DND-41 (cell line): Measurements from ENCODE around the gene HTRA3.

Source experiments
- ATAC-seq: fragments of 200-7000 bp; cut with Tn5 transposase; 3 replicates; pipeline ENCODE4 v1.9.1; 2021; ENCODE audit warnings: low read depth; ENCODE audit not compliant: insufficient read depth
- DNase-seq: peaks from one replicate; pipeline ENCODE4 v3.0.0-alpha.2; 2020
- H2AFZ ChIP-seq: 2 replicates; pipeline ENCODE4 v1.6.0; 2012; ENCODE audit warnings: low read depth, low read length
- H3K27ac ChIP-seq: 2 replicates; pipeline ENCODE4 v1.5.1; 2012; ENCODE audit warnings: low read length, inconsistent platforms
- H3K27me3 ChIP-seq: fragments of 200-600 bp; sonication (generic); 2 replicates; pipeline ENCODE4 v1.6.0; 2012; ENCODE audit warnings: low read length, mild to moderate bottlenecking, inconsistent platforms; ENCODE audit not compliant: insufficient read depth, poor library complexity
- H3K36me3 ChIP-seq: 2 replicates; pipeline ENCODE4 v1.5.1; 2012; ENCODE audit warnings: low read length, inconsistent platforms; ENCODE audit not compliant: insufficient read depth
- H3K4me1 ChIP-seq: 2 replicates; pipeline ENCODE4 v1.5.1; 2012; ENCODE audit warnings: mild to moderate bottlenecking, low read length; ENCODE audit not compliant: insufficient read depth
- H3K4me2 ChIP-seq: 2 replicates; pipeline ENCODE4 v1.6.0; 2012; ENCODE audit warnings: mild to moderate bottlenecking, moderate library complexity, low read length, inconsistent platforms; ENCODE audit not compliant: insufficient read depth
- H3K4me3 ChIP-seq, 2 experiments: fragments of 200-600 bp in 1 of 2; shearing (Covaris generic) in 1 of 2; 2 replicates each; pipeline ENCODE4 v1.5.1; 2012 to 2016; ENCODE audit warnings: inconsistent platforms in 2 of 2, low read length in 2 of 2, mild to moderate bottlenecking in 2 of 2, low read depth in 1 of 2, moderate library complexity in 1 of 2
- H3K79me2 ChIP-seq: 2 replicates; pipeline ENCODE4 v1.6.0; 2012; ENCODE audit warnings: low read length, inconsistent platforms; ENCODE audit not compliant: insufficient read depth
- H3K9ac ChIP-seq: 2 replicates; pipeline ENCODE4 v1.6.0; 2012; ENCODE audit warnings: low read depth, mild to moderate bottlenecking, inconsistent platforms, low read length, moderate library complexity
- H3K9me3 ChIP-seq: 2 replicates; pipeline ENCODE4 v1.5.1; 2012; ENCODE audit warnings: low read length, moderate library complexity, mild to moderate bottlenecking, inconsistent platforms; ENCODE audit not compliant: insufficient read depth, severe bottlenecking
- H4K20me1 ChIP-seq: 2 replicates; pipeline ENCODE4 v1.6.0; 2012; ENCODE audit warnings: low read length; ENCODE audit not compliant: insufficient read depth
- CTCF ChIP-seq: IDR thresholded peaks from 2 replicates; pipeline ENCODE4 v1.5.1; 2012; ENCODE audit warnings: borderline replicate concordance, low read length, moderate library complexity, mild to moderate bottlenecking; ENCODE audit not compliant: poor library complexity, severe bottlenecking; ENCODE audit errors: extremely low read depth
- EZH2 ChIP-seq: IDR thresholded peaks from 3 replicates; pipeline ENCODE4 v1.6.1; 2012; ENCODE audit warnings: borderline replicate concordance, low read depth, mild to moderate bottlenecking, moderate library complexity, low read length, inconsistent platforms; ENCODE audit not compliant: severe bottlenecking

Gene HTRA3

DNA sequence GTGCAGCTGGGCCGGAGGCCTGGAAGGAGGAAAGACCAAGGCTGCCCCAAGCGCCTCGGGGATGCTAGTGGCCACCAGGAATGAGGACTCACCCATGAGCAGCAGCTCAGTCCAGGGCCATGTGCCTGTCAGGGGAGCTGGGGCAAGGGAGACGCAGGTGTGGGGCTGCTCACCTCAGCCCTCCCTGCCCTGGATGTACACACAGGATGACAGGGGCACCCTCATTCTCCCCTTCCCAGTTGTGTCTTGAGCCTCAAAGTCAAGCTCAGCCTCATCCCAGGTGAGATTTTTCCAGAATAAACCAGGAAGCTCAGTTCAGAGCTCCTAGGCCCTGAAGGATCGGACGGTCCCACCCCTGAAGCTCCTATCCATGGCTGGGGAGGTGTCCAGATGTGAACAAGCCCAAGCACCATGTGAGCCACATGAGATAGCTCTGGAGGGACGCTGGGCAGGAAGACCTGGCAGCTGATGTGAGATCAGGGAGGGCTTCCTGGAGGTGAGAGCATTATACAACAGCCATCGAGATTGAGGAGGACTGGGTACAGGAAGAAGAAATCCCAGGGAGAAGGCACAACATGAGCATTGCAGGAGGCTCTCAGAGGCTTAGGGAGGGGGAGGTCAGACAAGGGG is 23.0 kb downstream of the HTRA3 start:
- DNase-seq (no peak), ATAC-seq (no peak)
- no peak overlapping the region for H3K27ac ChIP-seq
- H3K4me2 ChIP-seq: no peak overlapping the region
- no peak overlapping the region for H3K4me3 ChIP-seq
- TF ChIP-seq EZH2: no peak
- TF ChIP-seq CTCF: no peak
- no peaks in the 10 kb centered on the region for H4K20me1 ChIP-seq
- no peaks in the 10 kb centered on the region for H3K36me3 ChIP-seq
- no peaks in the 10 kb centered on the region for H3K4me1 ChIP-seq
- no peak overlapping the region for H3K9ac ChIP-seq
- H3K79me2 ChIP-seq: no peaks in the 10 kb centered on the region
- H3K9me3 ChIP-seq: no peaks in the 10 kb centered on the region
- no peak overlapping the region for H2AFZ ChIP-seq
- no peaks in the 10 kb centered on the region for H3K27me3 ChIP-seq

GRCh38 chr4:8293131-8293975 is 23.8 kb downstream of the HTRA3 start:
- no peak overlapping the region for H2AFZ ChIP-seq
- no peak for TF ChIP-seq EZH2
- H3K27ac ChIP-seq: no peak overlapping the region
- H3K79me2 ChIP-seq: no peaks in the 10 kb centered on the region
- no peak for ATAC-seq
- H3K4me3 ChIP-seq: no peak overlapping the region
- no peak overlapping the region for H3K4me2 ChIP-seq
- no peaks in the 10 kb centered on the region for H3K27me3 ChIP-seq
- H3K36me3 ChIP-seq: no peaks in the 10 kb centered on the region
- no peak overlapping the region for H3K9ac ChIP-seq
- no peaks in the 10 kb centered on the region for H3K4me1 ChIP-seq
- H4K20me1 ChIP-seq: no peaks in the 10 kb centered on the region
- DNase-seq: no peak
- H3K9me3 ChIP-seq: no peaks in the 10 kb centered on the region

DNA sequence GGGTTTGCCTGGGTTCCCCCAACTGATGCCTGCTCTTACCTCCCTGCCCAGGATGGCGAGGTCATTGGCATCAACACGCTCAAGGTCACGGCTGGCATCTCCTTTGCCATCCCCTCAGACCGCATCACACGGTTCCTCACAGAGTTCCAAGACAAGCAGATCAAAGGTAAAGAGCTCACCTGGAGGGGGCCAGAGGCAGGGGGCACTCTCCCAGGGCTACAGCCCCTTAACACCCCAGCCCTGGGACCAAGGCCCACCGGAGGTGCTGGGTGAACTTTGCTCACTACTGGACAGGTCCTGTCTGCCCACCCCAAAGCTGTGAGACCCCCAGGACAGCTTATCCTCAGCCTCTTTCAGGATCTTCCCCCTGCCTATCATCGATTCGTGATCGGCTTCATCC is 24.5 kb downstream of the HTRA3 start:
- H3K9ac ChIP-seq: no peak overlapping the region
- no peaks in the 10 kb centered on the region for H3K9me3 ChIP-seq
- ATAC-seq: no peak
- no peak overlapping the region for H3K27ac ChIP-seq
- no peaks in the 10 kb centered on the region for H3K79me2 ChIP-seq
- no peak for DNase-seq
- H3K27me3 ChIP-seq: no peaks in the 10 kb centered on the region
- no peaks in the 10 kb centered on the region for H3K36me3 ChIP-seq
- no peak overlapping the region for H3K4me3 ChIP-seq
- no peak overlapping the region for H2AFZ ChIP-seq
- TF ChIP-seq EZH2: no peak
- no peaks in the 10 kb centered on the region for H3K4me1 ChIP-seq
- no peak overlapping the region for H3K4me2 ChIP-seq
- H4K20me1 ChIP-seq: no peaks in the 10 kb centered on the region

DNA sequence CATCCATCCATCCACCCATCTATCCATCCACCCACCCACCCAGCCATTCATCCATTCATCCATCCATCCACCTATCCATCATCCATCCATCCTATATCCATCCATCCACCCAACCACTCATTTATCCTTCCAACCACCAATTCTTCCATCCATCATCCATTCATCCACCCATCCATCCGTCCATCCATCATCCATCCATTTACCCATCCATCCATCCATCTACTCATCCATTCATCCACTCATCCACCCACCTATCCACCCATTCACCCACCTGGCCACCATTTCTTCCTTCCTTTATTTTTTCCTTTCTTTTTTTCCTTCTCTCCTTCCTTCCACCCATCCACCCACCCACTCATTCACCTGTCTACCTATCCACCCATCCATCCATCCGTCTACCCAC is 25.2 kb downstream of the HTRA3 start:
- H3K27ac ChIP-seq: no peak overlapping the region
- H3K4me2 ChIP-seq: no peak overlapping the region
- no peak overlapping the region for H2AFZ ChIP-seq
- DNase-seq: no peak
- H3K79me2 ChIP-seq: no peaks in the 10 kb centered on the region
- H3K4me1 ChIP-seq: no peaks in the 10 kb centered on the region
- H3K4me3 ChIP-seq: no peak overlapping the region
- no peaks in the 10 kb centered on the region for H4K20me1 ChIP-seq
- ATAC-seq: no peak
- H3K9me3 ChIP-seq: no peaks in the 10 kb centered on the region
- H3K27me3 ChIP-seq: peaks cover 5% of the 10 kb centered on the region
- TF ChIP-seq EZH2 (no peak), CTCF (no peak)
- H3K9ac ChIP-seq: no peak overlapping the region
- H3K36me3 ChIP-seq: no peaks in the 10 kb centered on the region
